ENCODE data around the gene EGR4.

EGR4 gene

GRCh38 chr2:73253400-73253799 lies 39.9 kb downstream of the EGR4 start:
- no peaks in the 10 kb centered on the region for H3K4me1 ChIP-seq (ENCODE audit: control insufficient read depth, low read depth, low read length)
- H3K9me3 ChIP-seq (ENCODE audit: control insufficient read depth, low read depth, low read length): no peaks in the 10 kb centered on the region
- peaks cover 51% of the 10 kb centered on the region for H3K36me3 ChIP-seq (ENCODE audit: control insufficient read depth, low read depth, low read length)
- H3K9ac ChIP-seq (ENCODE audit: low read length): no peak overlapping the region
- no peaks in the 10 kb centered on the region for H3K27me3 ChIP-seq (ENCODE audit: control insufficient read depth, insufficient read depth, low read length)
- no peak overlapping the region for H3K27ac ChIP-seq (ENCODE audit: low read length)
- H3K4me3 ChIP-seq (ENCODE audit: low read length): no peak overlapping the region

- Histone ChIP-seq H3K27me3 (ENCODE audit: control insufficient read depth, insufficient read depth, low read length) (no peaks in the 10 kb centered on the region), H3K36me3 (ENCODE audit: control insufficient read depth, low read depth, low read length) (peaks cover 59% of the 10 kb centered on the region), H3K9me3 (ENCODE audit: control insufficient read depth, low read depth, low read length) (no peaks in the 10 kb centered on the region), H3K4me1 (ENCODE audit: control insufficient read depth, low read depth, low read length) (no peaks in the 10 kb centered on the region), H3K9ac (ENCODE audit: low read length) (no peak overlapping the region), H3K4me3 (ENCODE audit: low read length) (no peak overlapping the region), H3K27ac (ENCODE audit: low read length) (no peak overlapping the region)
Measured at GRCh38 chr2:73252238-73253027, 40.9 kb downstream of the EGR4 start.

- Histone ChIP-seq H3K4me1 (ENCODE audit: control insufficient read depth, low read depth, low read length) (no peaks in the 10 kb centered on the region), H3K9me3 (ENCODE audit: control insufficient read depth, low read depth, low read length) (no peaks in the 10 kb centered on the region), H3K27me3 (ENCODE audit: control insufficient read depth, insufficient read depth, low read length) (no peaks in the 10 kb centered on the region), H3K4me3 (ENCODE audit: low read length) (no peak overlapping the region), H3K36me3 (ENCODE audit: control insufficient read depth, low read depth, low read length) (peaks cover 72% of the 10 kb centered on the region), H3K27ac (ENCODE audit: low read length) (no peak overlapping the region), H3K9ac (ENCODE audit: low read length) (no peak overlapping the region)
Measured at GRCh38 chr2:73250872-73251846, 42.2 kb downstream of the EGR4 start.

GRCh38 chr2:73249636-73250035 lies 43.7 kb downstream of the EGR4 start:
- Histone ChIP-seq H3K27me3 (ENCODE audit: control insufficient read depth, insufficient read depth, low read length) (no peaks in the 10 kb centered on the region), H3K36me3 (ENCODE audit: control insufficient read depth, low read depth, low read length) (peaks cover 87% of the 10 kb centered on the region)

DNA sequence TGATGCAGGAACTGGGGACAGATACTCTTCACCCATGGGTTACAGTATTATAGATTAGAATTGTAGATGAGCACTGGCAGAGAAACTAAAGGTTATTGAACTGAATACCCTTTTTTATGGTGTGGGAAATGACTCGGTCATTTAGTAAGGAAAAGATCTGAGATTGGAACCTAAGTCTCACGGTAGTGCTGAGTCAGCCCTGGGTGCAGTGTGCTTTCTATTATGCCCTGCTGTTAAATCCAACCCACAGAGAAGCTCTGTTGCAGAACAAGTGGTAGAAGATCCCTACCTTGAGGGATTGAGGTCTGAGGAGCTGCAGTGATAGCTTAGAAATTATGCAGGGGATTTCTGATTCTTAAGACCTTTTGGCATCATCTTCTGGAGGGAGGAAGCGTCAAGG lies 46.5 kb downstream of the EGR4 start:
- Histone ChIP-seq H3K27me3 (ENCODE audit: control insufficient read depth, insufficient read depth, low read length) (no peaks in the 10 kb centered on the region), H3K4me3 (ENCODE audit: low read length) (no peak overlapping the region), H3K9me3 (ENCODE audit: control insufficient read depth, low read depth, low read length) (no peaks in the 10 kb centered on the region), H3K36me3 (ENCODE audit: control insufficient read depth, low read depth, low read length) (peaks cover 92% of the 10 kb centered on the region), H3K27ac (ENCODE audit: low read length) (no peak overlapping the region), H3K9ac (ENCODE audit: low read length) (no peak overlapping the region), H3K4me1 (ENCODE audit: control insufficient read depth, low read depth, low read length) (no peaks in the 10 kb centered on the region)

More at GRCh38 chr2:73249636-73250035, 43.7 kb downstream of the EGR4 start:
- no peak overlapping the region for H3K27ac ChIP-seq (ENCODE audit: low read length)
- H3K4me3 ChIP-seq (ENCODE audit: low read length): no peak overlapping the region
- no peaks in the 10 kb centered on the region for H3K9me3 ChIP-seq (ENCODE audit: control insufficient read depth, low read depth, low read length)
- H3K9ac ChIP-seq (ENCODE audit: low read length): no peak overlapping the region
- H3K4me1 ChIP-seq (ENCODE audit: control insufficient read depth, low read depth, low read length): no peaks in the 10 kb centered on the region

DNA sequence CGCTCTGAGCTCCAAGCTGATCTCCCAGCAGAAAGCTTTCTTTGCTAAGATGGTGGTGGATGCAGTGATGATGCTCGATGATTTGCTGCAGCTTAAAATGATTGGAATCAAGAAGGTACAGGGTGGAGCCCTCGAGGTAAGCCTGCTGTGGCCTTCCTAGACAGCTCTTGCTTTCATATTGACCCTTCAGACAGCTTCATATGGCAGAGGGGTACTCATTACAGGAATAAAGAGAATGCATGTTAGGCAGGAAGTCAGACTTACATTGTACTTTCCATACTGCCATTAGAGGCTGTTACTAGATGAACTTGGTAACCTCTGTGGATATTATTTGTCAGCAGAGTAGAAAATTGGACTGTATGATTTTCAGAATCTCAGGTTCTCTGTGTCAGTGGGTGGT lies 48.8 kb downstream of the EGR4 start:
- H3K36me3 ChIP-seq (ENCODE audit: control insufficient read depth, low read depth, low read length): peaks cover 90% of the 10 kb centered on the region
- no peak overlapping the region for H3K27ac ChIP-seq (ENCODE audit: low read length)
- H3K4me3 ChIP-seq (ENCODE audit: low read length): no peak overlapping the region
- no peaks in the 10 kb centered on the region for H3K9me3 ChIP-seq (ENCODE audit: control insufficient read depth, low read depth, low read length)
- no peak overlapping the region for H3K9ac ChIP-seq (ENCODE audit: low read length)
- H3K27me3 ChIP-seq (ENCODE audit: control insufficient read depth, insufficient read depth, low read length): no peaks in the 10 kb centered on the region
- no peaks in the 10 kb centered on the region for H3K4me1 ChIP-seq (ENCODE audit: control insufficient read depth, low read depth, low read length)

GRCh38 chr2:73243884-73244570 lies 49.3 kb downstream of the EGR4 start:
- Histone ChIP-seq H3K36me3 (ENCODE audit: control insufficient read depth, low read depth, low read length) (peaks cover 89% of the 10 kb centered on the region), H3K9ac (ENCODE audit: low read length) (no peak overlapping the region), H3K9me3 (ENCODE audit: control insufficient read depth, low read depth, low read length) (no peaks in the 10 kb centered on the region), H3K4me1 (ENCODE audit: control insufficient read depth, low read depth, low read length) (no peaks in the 10 kb centered on the region), H3K27me3 (ENCODE audit: control insufficient read depth, insufficient read depth, low read length) (no peaks in the 10 kb centered on the region), H3K4me3 (ENCODE audit: low read length) (no peak overlapping the region), H3K27ac (ENCODE audit: low read length) (no peak overlapping the region)
